AG04449 (cell line): Measurements from ENCODE around the gene PPM1J.

Experiments used
- CTCF ChIA-PET: fragments of 350-600 bp; formaldehyde crosslinking; extraction: SDS; loops from one replicate; lab custom pipeline; 2021; ENCODE audit warnings: antibody characterized with exemption; lab: Yijun Ruan, JAX
- POLR2A ChIA-PET: fragments of 400-600, 350-600 bp; formaldehyde crosslinking; extraction: SDS; loops from one replicate; lab custom pipeline; 2020; ENCODE audit warnings: antibody characterized with exemption, inconsistent platforms; lab: Yijun Ruan, JAX
- DNase-seq: peaks from one replicate; pipeline ENCODE4 v3.0.0-alpha.2; 2010; ENCODE audit warnings: low read depth, low spot score
- H3K4me3 ChIP-seq: 2 replicates; pipeline ENCODE4 v1.5.1; 2011; ENCODE audit warnings: low read depth, mild to moderate bottlenecking, control low read depth, low read length
- CTCF ChIP-seq: IDR thresholded peaks from one replicate; pipeline ENCODE4 v1.5.1; 2011; ENCODE audit warnings: mild to moderate bottlenecking, moderate library complexity, low read length, control low read depth, inconsistent platforms; ENCODE audit not compliant: insufficient read depth; ENCODE audit errors: missing control alignments

PPM1J gene

GRCh38 chr1:112712191-112712590, 2.9 kb downstream of the PPM1J start:
- no peak for DNase-seq
- POLR2A ChIA-PET, result no interaction called here
- TF ChIP-seq CTCF, result no peak
- H3K4me3 ChIP-seq, result no peak overlapping the region
- CTCF ChIA-PET, result interaction anchor here (0.8 to 1.6 kb wide), 3 partner anchors 302 to 361 kb away, joined by 3 to 6 read pairs (median 3); partner anchors contain the start of gene LRIG2

- TF ChIP-seq CTCF, result no peak
- ChIA-PET POLR2A (no interaction called here), CTCF (interaction anchor here (1.0 to 1.6 kb wide), 2 partner anchors 11 to 320 kb away, joined by 3 to 6 read pairs; no protein-coding TSS in a partner anchor)
- H3K4me3 ChIP-seq, result no peak overlapping the region
- no peak for DNase-seq
These were observed 3.5 kb downstream of the PPM1J start for GRCh38 chr1:112711670-112712069.

GRCh38 chr1:112711041-112711440, 4.1 kb downstream of the PPM1J start:
- no peak overlapping the region for H3K4me3 ChIP-seq

GRCh38 chr1:112710586-112710985, 4.5 kb downstream of the PPM1J start:
- no peak for DNase-seq
- ChIA-PET CTCF (interaction anchor here (0.9 to 4.2 kb wide), 6 partner anchors 9 to 319 kb away, joined by 3 to 39 read pairs (median 8); a partner anchor contains a TSS), POLR2A (interaction anchor here (0.5 kb wide), 1 partner anchor 8 kb away, joined by 4 read pairs; no protein-coding TSS in a partner anchor)
- no peak for TF ChIP-seq CTCF
- no peak overlapping the region for H3K4me3 ChIP-seq

More at GRCh38 chr1:112711041-112711440, 4.1 kb downstream of the PPM1J start:
- POLR2A ChIA-PET, result interaction anchor here (0.5 kb wide), 1 partner anchor 8 kb away, joined by 4 read pairs; no protein-coding TSS in a partner anchor
- DNase-seq, result no peak
- CTCF ChIA-PET, result interaction anchor here (0.9 to 4.2 kb wide), 4 partner anchors 8 to 320 kb away, joined by 3 to 39 read pairs (median 4); a partner anchor contains a TSS
- no peak for TF ChIP-seq CTCF

GRCh38 chr1:112710159-112710558, 5.0 kb downstream of the PPM1J start:
- CTCF ChIA-PET, result interaction anchor here (0.9 to 4.2 kb wide), 11 partner anchors 9 to 363 kb away, joined by 3 to 62 read pairs (median 9); partner anchors contain the start of gene LRIG2
- DNase-seq, result no peak
- TF ChIP-seq CTCF, result no peak
- POLR2A ChIA-PET, result no interaction called here
- no peak overlapping the region for H3K4me3 ChIP-seq

GRCh38 chr1:112708489-112708888, 6.6 kb downstream of the PPM1J start:
- H3K4me3 ChIP-seq, result no peak overlapping the region
- CTCF ChIA-PET, result interaction anchor here (0.7 to 4.2 kb wide), 34 partner anchors 8 to 410 kb away, joined by 3 to 62 read pairs (median 6); partner anchors contain the start of genes CAPZA1, LRIG2 and ST7L
- POLR2A ChIA-PET, result interaction anchor here (0.9 kb wide), 1 partner anchor 34 kb away, joined by 5 read pairs; the partner anchor contains the start of gene MOV10
- no peak for DNase-seq
- no peak for TF ChIP-seq CTCF
